RWPE1 (cell line): ENCODE results near the gene TACR2.
"Not testable (repeated sequence)": the region's sequence is repeated elsewhere in the genome, so short reads cannot be mapped to it uniquely, and the experiment has no call there.

Source experiments
- CTCF ChIA-PET: fragments of 350-600 bp; sonication (Branson Sonifier 250); formaldehyde crosslinking; extraction: SDS; loops from one replicate; lab custom pipeline; 2021; lab: Yijun Ruan, JAX
- POLR2A ChIA-PET: fragments of 400-600 bp; formaldehyde crosslinking; extraction: SDS; loops from one replicate; lab custom pipeline; 2020; ENCODE audit warnings: antibody characterized with exemption; ENCODE audit not compliant: low non-redundant PET; lab: Yijun Ruan, JAX
- DNase-seq: peaks from one replicate; pipeline ENCODE4 v3.0.0; 2012; ENCODE audit warnings: low spot score
- H3K27ac ChIP-seq: fragments of 450-650 bp; 2 replicates; pipeline ENCODE4 v1.5.1; 2017
- TF ChIP-seq, protein P1 (sequence below): fragments of 450-650 bp; conservative IDR thresholded peaks from 2 replicates; pipeline ENCODE4 v1.5.1; 2017; ENCODE audit warnings: low read depth, mild to moderate bottlenecking

TACR2 gene

DNA sequence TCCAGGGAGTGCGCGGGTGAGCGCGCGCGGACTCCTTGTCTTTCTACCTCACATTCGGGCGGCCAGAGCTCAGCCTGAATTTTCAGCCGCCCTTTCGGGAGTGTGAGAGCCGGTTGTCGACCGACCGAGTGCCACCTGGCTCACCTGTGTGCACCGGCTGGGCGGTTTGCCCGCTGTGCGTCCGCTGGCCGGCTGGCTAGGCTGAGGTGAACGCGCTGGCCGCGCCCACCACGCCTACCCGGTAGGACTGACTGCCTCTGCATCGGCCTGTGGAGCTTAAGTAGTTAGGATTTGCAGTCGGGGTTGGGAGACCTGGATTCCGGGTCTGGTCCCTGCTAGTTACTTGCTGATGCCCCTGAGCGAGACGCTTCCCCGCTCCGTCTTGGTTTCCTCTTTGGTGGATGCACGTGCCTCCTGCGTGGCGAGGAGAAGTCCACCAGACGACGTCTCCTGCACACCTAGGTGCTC lies 35.1 kb upstream of the TACR2 start:
- TF ChIP-seq, protein P1, sequence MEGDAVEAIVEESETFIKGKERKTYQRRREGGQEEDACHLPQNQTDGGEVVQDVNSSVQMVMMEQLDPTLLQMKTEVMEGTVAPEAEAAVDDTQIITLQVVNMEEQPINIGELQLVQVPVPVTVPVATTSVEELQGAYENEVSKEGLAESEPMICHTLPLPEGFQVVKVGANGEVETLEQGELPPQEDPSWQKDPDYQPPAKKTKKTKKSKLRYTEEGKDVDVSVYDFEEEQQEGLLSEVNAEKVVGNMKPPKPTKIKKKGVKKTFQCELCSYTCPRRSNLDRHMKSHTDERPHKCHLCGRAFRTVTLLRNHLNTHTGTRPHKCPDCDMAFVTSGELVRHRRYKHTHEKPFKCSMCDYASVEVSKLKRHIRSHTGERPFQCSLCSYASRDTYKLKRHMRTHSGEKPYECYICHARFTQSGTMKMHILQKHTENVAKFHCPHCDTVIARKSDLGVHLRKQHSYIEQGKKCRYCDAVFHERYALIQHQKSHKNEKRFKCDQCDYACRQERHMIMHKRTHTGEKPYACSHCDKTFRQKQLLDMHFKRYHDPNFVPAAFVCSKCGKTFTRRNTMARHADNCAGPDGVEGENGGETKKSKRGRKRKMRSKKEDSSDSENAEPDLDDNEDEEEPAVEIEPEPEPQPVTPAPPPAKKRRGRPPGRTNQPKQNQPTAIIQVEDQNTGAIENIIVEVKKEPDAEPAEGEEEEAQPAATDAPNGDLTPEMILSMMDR: no peak
- ChIA-PET POLR2A (no interaction called here), CTCF (interaction anchor here (0.8 kb wide), 1 partner anchor 13 kb away, joined by 3 read pairs; no protein-coding TSS in a partner anchor)
- no peak overlapping the region for H3K27ac ChIP-seq
- peak; percentile 31 for DNase-seq

DNA sequence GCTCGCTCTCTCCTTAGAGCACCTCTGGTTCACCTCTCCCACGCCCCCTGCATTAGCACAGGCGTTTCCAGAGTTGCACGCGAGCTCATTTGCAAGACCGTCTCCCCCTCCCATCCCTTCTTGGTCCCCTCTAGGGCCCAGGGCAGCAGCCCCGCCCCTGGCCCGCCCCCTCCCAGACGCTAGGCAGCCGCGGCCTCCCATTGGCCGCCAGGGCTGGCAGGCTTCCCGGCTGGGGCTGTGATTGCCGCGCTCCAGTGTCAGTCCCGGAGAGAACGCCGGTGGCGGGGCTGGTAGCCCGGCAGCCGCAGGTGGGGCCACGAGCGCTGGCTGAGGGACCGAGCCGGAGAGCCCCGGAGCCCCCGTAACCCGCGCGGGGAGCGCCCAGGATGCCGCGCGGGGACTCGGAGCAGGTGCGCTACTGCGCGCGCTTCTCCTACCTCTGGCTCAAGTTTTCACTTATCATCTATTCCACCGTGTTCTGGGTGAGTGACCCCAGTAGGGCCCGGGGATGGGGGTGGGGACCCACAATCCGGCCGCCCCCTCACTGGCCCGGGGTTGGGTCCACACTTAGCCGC lies 34.6 kb upstream of the TACR2 start, which contains the start of gene TSPAN15:
TSS of gene TSPAN15 (plus strand) at position 257 of the 575 bp plus-strand sequence. CDS start at position 387, 130 bp downstream.
- H3K27ac ChIP-seq: peak within 1 kb of the TSS; percentile 5; the same call in 1 of the 2 replicates
- POLR2A ChIA-PET: no interaction called here
- peak; percentile 92 for DNase-seq
- CTCF ChIA-PET: interaction anchor here (0.6 to 1.0 kb wide), 3 partner anchors 12 to 56 kb away, joined by 3 to 4 read pairs (median 3); no protein-coding TSS in a partner anchor
- TF ChIP-seq, protein P1: no peak

DNA sequence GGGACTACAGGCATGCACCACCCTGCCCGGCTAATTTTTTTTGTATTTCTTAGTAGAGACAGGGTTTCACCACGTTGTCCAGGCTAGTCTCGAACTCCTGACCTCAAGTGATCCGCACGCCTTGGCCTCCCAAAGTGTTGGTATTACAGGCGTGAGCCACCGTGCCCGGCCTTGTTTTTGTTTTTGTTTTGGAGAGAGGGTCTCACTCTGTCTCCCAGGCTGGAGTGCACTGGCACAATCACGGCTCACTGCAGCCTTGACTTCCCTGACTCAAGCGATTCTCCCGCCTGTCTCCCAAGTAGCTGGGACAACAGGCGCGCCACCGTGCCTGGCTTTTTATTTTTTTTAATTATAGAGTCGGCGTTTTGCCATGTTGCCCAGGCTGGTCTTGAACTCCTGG lies 33.7 kb upstream of the TACR2 start:
- POLR2A ChIA-PET: not testable (repeated sequence)
- CTCF ChIA-PET: interaction anchor here (0.6 to 1.5 kb wide), 4 partner anchors 10 to 81 kb away, joined by 3 to 6 read pairs (median 4); no protein-coding TSS in a partner anchor

DNA sequence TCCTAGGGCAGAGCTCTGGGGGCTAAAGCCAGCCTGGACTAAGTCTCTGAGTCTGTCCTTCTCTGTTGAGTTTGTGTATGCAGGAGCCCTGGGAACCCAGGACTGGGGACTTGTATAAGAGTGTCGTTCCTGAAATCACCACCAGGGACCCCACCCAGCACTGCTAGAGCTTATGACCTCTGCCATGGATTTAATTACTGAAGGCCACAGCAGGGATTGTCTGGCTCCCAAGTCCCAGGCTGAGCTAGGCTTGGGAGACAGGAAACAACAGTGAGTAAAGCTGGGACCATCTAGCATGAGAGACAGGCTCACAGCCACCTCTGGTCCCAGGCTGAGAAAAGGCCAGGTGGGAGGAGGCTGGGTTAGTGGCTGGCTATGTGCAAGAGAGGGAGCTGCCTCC lies 33.1 kb upstream of the TACR2 start:
- DNase-seq: no peak
- H3K27ac ChIP-seq: no peak overlapping the region
- TF ChIP-seq, protein P1: no peak; the same call in 1 of the 2 replicates
- POLR2A ChIA-PET: interaction anchor here (0.6 kb wide), 2 partner anchors 20 to 75 kb away, joined by 4 to 5 read pairs; no protein-coding TSS in a partner anchor
- CTCF ChIA-PET: interaction anchor here (1.0 to 1.5 kb wide), 3 partner anchors 10 to 39 kb away, joined by 5 to 8 read pairs (median 6); no protein-coding TSS in a partner anchor

More for the DNA sequence above, 33.7 kb upstream of the TACR2 start:
- H3K27ac ChIP-seq, DNase-seq: not testable (repeated sequence)

DNA sequence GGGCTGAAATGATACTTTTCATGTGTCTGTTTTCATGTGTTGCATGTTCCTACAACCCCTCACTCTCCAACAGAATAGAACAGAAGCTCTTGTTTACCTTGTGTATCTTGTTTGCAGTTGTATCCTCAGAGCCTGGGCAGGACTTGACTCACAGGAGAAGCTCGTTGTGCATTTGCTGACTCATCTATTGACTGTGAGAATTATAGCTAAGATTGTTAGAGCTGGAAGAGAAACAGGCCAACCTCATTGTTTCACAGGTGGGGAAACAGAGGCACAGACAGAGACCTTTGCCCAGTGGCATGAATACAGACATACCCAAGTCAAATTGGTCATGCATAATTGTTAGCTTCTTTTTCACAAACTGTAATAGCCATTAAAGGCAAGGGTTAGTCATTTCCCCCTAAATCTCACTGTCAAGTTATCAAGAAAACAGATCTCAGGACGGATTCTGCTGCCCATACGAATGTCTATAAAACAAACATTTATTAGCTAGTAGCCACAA lies 30.0 kb upstream of the TACR2 start:
- CTCF ChIA-PET: interaction anchor here (0.5 to 0.6 kb wide), 2 partner anchors 8 to 19 kb away, joined by 3 read pairs; no protein-coding TSS in a partner anchor
- DNase-seq: peak; percentile 86
- TF ChIP-seq, protein P1: no peak
- POLR2A ChIA-PET: no interaction called here
- H3K27ac ChIP-seq: peak overlapping the region; percentile 67

DNA sequence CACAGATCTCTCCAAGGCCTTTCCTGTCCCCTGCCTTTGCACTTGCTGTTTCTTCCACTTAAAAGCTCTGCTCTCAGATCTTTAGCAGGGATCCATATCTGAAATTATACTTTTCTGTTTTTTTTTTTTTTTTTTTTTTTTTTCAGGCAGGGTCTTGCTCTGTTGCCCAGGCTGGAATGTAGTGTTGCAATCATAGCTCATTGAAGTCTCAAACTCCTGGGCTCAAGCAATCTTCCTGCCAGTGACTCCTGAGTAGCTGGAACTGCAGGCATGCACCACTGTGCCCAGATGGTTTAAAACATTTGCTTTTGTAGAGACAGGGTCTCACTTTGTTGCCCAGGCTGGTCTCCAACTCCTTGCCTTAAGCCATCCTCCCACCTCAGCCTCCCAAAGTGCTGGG lies 29.5 kb upstream of the TACR2 start:
- TF ChIP-seq, protein P1: no peak
- CTCF ChIA-PET: no interaction called here
- H3K27ac ChIP-seq: peak overlapping the region; percentile 67
- POLR2A ChIA-PET: no interaction called here
- DNase-seq: no peak
